PC-9 (cell line): ENCODE measurements around the gene CELA1. TPM values are rescaled to one million over a fixed set of nuclear protein-coding genes. Genes with fewer than 3 reads are reported as not detected.
A peak's percentile ranks its signal among the peaks of the same experiment; 100 is the strongest.

ENCODE experiments used
- Bru-seq: library from RNA; stranded (reverse); fragments of 400-500 nt; gene quantifications from one replicate; lab custom pipeline; 2021; lab: Mats Ljungman, UMichigan
- BruChase-seq, 2 experiments: library from RNA; stranded (reverse); fragments of 400-500 nt; gene quantifications; one replicate each; lab custom pipeline; 2021; lab: Mats Ljungman, UMichigan
- BruUV-seq: library from RNA; stranded (reverse); fragments of 400-500 nt; replicated peaks from 2 replicates; lab custom pipeline; 2021; lab: Mats Ljungman, UMichigan
- CTCF ChIA-PET: fragments of 300-600 bp; sonication (Branson Sonifier 250); formaldehyde crosslinking; loops from one replicate; lab custom pipeline; 2022; ENCODE audit warnings: antibody characterized with exemption; lab: Charles Lee
- POLR2A ChIA-PET: fragments of 300-600 bp; sonication (Branson Sonifier 250); formaldehyde crosslinking; loops from one replicate; lab custom pipeline; 2022; ENCODE audit warnings: antibody characterized with exemption; ENCODE audit not compliant: unreplicated experiment; lab: Charles Lee
- DNase-seq, 2 experiments: peaks; one replicate each; pipeline versions ENCODE4 v3.0.0 to v3.0.0-alpha.2; 2015 to 2022; ENCODE audit warnings: mixed read lengths in 1 of 2
- H2AFZ ChIP-seq: fragments of 200-600 bp; sonication (generic); 2 replicates; pipeline ENCODE4 v1.8.1; 2017; ENCODE audit warnings: antibody characterized with exemption
- H3F3A ChIP-seq: fragments of 200-600 bp; sonication (generic); 2 replicates; pipeline ENCODE4 v1.8.1; 2017; ENCODE audit warnings: antibody characterized with exemption, mild to moderate bottlenecking, low read depth; ENCODE audit not compliant: insufficient read depth
- H3K27ac ChIP-seq: fragments of 200-600 bp; sonication (generic); 2 replicates; pipeline ENCODE4 v1.6.1; 2016; ENCODE audit warnings: mixed run types
- H3K27me3 ChIP-seq: fragments of 200-600 bp; sonication (generic); 2 replicates; pipeline ENCODE4 v1.6.1; 2016; ENCODE audit warnings: low read depth, mixed run types; ENCODE audit not compliant: insufficient read depth
- H3K36me3 ChIP-seq: fragments of 200-600 bp; sonication (generic); 2 replicates; pipeline ENCODE4 v1.6.1; 2016; ENCODE audit warnings: low read depth, mixed run types
- H3K4me1 ChIP-seq: fragments of 200-600 bp; sonication (generic); replicated peaks from 2 replicates; pipeline ENCODE4 v1.6.1; 2016; ENCODE audit warnings: mixed run types; ENCODE audit not compliant: insufficient read depth
- H3K4me2 ChIP-seq: fragments of 200-600 bp; sonication (generic); 2 replicates; pipeline ENCODE4 v1.6.1; 2017; ENCODE audit warnings: mixed run types
- H3K4me3 ChIP-seq: fragments of 200-600 bp; sonication (generic); 2 replicates; pipeline ENCODE4 v1.6.1; 2016; ENCODE audit warnings: mixed run types
- H3K79me2 ChIP-seq: fragments of 200-600 bp; sonication (generic); 2 replicates; pipeline ENCODE4 v1.6.1; 2017; ENCODE audit warnings: low read depth, mixed run types
- H3K9me2 ChIP-seq: fragments of 200-600 bp; sonication (generic); 2 replicates; pipeline ENCODE4 v1.8.1; 2017; ENCODE audit warnings: mild to moderate bottlenecking; ENCODE audit not compliant: insufficient read depth
- H3K9me3 ChIP-seq: fragments of 200-600 bp; sonication (generic); 2 replicates; pipeline ENCODE4 v1.8.1; 2016; ENCODE audit warnings: low read depth; ENCODE audit not compliant: insufficient read depth
- H4K20me1 ChIP-seq: fragments of 200-600 bp; sonication (generic); 2 replicates; pipeline ENCODE4 v1.8.1; 2017; ENCODE audit not compliant: insufficient read depth
- CTCF ChIP-seq: fragments of 200-600 bp; sonication (generic); conservative IDR thresholded peaks from 2 replicates; pipeline ENCODE4 v1.6.1; 2017; ENCODE audit warnings: mixed run types, antibody characterized with exemption, mild to moderate bottlenecking, moderate library complexity
- EZH2 ChIP-seq: fragments of 200-600 bp; sonication (generic); IDR thresholded peaks from 2 replicates; pipeline ENCODE4 v1.8.0; 2017; ENCODE audit warnings: antibody characterized with exemption, low read depth
- intact Hi-C: fragments of 100-400 bp; cut with micrococcal nuclease; formaldehyde crosslinking; loops from one replicate; pipeline ENCODE4 v1.10.0; 2022; ENCODE audit not compliant: unreplicated experiment
- long read RNA-seq: library from polyadenylated mRNA; stranded (forward); transcript quantifications from one replicate; pipeline ENCODE4 v2.0.0, GENCODE V29; 2022
- total RNA-seq: library from RNA; stranded (reverse); gene quantifications from 2 replicates; pipeline ENCODE4 v1.2.3, GENCODE V29; 2021

Gene CELA1
- total RNA-seq: 0.58 TPM in 1 of 2 replicates, not detected in the other
- percentile 12 among the genes with signal in this experiment for Bru-seq, nascent RNA
- not detected for BruChase-seq, experiment 1, labeled RNA remaining after a 2-hour chase
- BruChase-seq, experiment 2, labeled RNA remaining after a 6-hour chase: percentile 6 among the genes with signal in this experiment
- long read RNA-seq: 0 reads

DNA sequence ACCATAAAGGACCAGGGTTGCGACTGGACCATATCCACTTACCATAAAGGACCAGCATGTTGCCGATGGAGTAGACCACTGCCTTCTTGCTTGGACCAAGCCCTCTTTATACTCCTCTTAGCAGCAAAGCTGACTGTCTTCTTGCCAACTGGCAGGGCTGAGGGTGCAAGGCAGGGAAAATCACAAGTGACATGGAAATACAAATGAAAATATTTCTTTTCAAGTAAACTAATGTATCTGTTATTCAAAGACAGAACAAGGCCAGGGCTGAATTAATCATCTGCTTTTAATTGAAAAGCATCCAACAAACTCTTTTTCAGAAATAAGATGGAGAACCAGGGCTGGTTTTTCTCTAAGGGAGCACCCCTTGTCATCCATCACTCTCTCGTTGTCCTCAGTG lies at the start of gene CELA1:
Gene CELA1 (minus strand): TSS at position 99 of the 400 bp plus-strand sequence. CDS start 41 bp downstream, at position 58.
- TF ChIP-seq EZH2: no peak
- TF ChIP-seq CTCF: no peak
- no peaks in the 10 kb centered on the region for H3K36me3 ChIP-seq
- no peaks in the 10 kb centered on the region for H3K27me3 ChIP-seq
- no peak within 1 kb of the TSS for H2AFZ ChIP-seq
- no TSS peak for BruUV-seq
- H3K9me2 ChIP-seq: no peaks in the 10 kb centered on the region
- DNase-seq: no peak
- ChIA-PET POLR2A (no interaction called here), CTCF (no interaction called here)
- no peaks in the 10 kb centered on the region for H4K20me1 ChIP-seq
- no peaks in the 10 kb centered on the region for H3K79me2 ChIP-seq
- no peak within 1 kb of the TSS for H3K27ac ChIP-seq
- intact Hi-C loops: loop anchor here (10.0 kb wide), 2 partner anchors 262 to 582 kb away; partner anchors contain the start of genes ATF1 and CSRNP2
- no peak within 1 kb of the TSS for H3K4me3 ChIP-seq
- H3K9me3 ChIP-seq: no peaks in the 10 kb centered on the region
- H3K4me1 ChIP-seq: peaks cover 2% of the 10 kb centered on the region; the same call in 1 of the 2 replicates
- no peak within 1 kb of the TSS for H3K4me2 ChIP-seq
- peaks cover 3% of the 10 kb centered on the region; the same call in 1 of the 2 replicates for H3F3A ChIP-seq

DNA sequence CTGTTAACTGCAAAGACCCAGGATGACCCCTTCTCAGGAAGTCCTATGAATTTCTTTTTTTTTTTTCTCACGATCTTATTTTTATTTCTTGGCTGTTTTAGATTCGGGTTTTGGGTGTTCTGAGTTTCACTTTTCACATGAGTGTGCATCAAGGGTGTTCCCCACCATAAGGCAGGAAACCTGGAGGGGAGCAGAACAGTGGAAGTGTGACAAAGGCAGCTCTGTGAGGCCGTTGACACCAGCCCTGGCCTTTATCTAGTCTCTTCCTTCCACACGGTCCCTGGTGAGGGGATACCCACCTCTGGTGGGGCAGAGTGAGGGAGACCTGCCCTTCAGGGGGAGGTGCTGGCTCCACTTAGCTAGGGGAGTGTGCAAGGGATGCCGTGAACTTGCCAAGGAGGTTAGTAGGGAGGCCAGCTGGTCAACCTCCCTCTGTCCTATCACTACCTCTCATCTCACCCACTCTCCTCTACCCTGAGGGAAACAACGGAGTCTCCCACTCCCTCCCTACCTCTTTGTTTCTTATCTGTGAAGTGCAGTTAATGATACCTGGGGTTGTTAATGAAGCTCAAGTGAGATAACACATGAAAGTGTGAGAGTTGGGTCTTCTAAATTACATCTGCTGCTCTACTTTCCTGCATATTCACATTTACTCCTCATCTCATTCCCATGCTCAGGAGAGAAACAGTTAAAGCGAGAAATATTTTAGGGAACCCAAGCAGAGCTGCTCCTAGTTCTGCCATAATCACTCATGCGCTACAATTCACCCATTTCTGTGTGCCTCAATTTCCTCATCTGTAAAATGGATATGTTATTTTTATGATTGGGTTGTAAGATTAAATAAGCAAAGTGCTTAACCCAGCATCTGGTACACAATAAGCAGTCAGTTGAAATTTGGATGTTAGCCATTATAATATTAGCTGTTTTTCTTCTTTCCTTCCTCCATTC lies 49.1 kb upstream of the CELA1 start:
- Histone ChIP-seq H3K9me2 (no peaks in the 10 kb centered on the region), H4K20me1 (no peaks in the 10 kb centered on the region; the same call in 1 of the 2 replicates), H3K4me2 (no peak overlapping the region), H3K27me3 (no peaks in the 10 kb centered on the region), H3K79me2 (peaks cover 16% of the 10 kb centered on the region), H3K9me3 (no peaks in the 10 kb centered on the region), H3K36me3 (no peaks in the 10 kb centered on the region), H3F3A (peaks cover 4% of the 10 kb centered on the region; the same call in 1 of the 2 replicates), H3K4me3 (no peak overlapping the region), H2AFZ (no peak overlapping the region), H3K27ac (no peak overlapping the region), H3K4me1 (peaks cover 19% of the 10 kb centered on the region)
- CTCF ChIA-PET: no interaction called here
- TF ChIP-seq CTCF (no peak), EZH2 (no peak)
- no peak for DNase-seq
- POLR2A ChIA-PET: interaction anchor here (0.6 kb wide), 1 partner anchor 157 kb away, joined by 3 read pairs; the partner anchor contains the start of gene DAZAP2
- intact Hi-C loops: no loop called here
- no TSS peak for BruUV-seq
